ENCODE results near the gene TUFT1. TPM values are rescaled to one million over a fixed set of nuclear protein-coding genes. Genes with fewer than 3 reads are reported as not detected.

Gene TUFT1
- total RNA-seq, 3 donors from 2014 or later, result 1.2 to 4.0 (median 2.2) TPM

DNA sequence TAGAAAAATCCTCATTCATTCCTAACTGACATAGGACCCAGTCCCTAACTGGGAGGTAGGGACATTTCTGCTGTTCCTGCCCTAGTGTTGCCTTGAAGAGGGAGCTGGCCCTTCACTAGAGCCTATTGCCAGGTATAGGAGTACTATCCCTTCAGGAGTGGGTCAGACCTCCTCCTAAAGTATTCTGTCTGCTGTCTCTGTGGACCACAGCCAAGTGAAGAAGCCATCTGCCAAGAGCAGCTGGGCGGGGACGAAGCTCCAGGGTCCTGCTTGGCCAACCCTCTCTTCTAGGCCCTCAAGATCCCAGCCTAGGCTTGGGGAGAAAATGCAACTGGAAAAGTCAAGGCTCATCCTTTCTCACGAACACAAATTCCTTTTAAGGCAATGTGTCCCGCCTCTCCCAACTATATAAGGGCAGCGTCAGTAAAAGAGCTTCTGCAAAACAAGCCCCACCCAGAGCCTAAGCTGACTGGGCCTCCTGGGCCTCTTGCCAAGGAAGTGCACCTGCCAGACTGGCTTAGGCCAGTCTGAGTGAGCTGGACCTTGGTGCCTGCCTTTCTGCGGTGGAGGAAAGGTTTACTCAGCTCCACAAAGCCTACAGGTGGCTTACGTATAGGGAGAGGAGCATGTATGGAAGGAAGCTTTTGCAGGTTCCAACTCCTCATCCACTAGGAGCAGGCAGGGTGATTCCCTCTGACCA lies 638 bp upstream of the TUFT1 start:
- Mint-ChIP-seq H3K27me3 (ENCODE audit: low read depth) (peaks cover 5% of the 10 kb centered on the region), H3K4me1 (ENCODE audit: low read depth) (peaks cover 22% of the 10 kb centered on the region), H3K4me3 (peak overlapping the region; percentile 93), H3K36me3 (ENCODE audit: insufficient read depth) (no peaks in the 10 kb centered on the region), H3K9me3 (no peaks in the 10 kb centered on the region)
- peak in 1 of 2 donors; percentile 15 for ATAC-seq
- DNase-seq, result no peak

DNA sequence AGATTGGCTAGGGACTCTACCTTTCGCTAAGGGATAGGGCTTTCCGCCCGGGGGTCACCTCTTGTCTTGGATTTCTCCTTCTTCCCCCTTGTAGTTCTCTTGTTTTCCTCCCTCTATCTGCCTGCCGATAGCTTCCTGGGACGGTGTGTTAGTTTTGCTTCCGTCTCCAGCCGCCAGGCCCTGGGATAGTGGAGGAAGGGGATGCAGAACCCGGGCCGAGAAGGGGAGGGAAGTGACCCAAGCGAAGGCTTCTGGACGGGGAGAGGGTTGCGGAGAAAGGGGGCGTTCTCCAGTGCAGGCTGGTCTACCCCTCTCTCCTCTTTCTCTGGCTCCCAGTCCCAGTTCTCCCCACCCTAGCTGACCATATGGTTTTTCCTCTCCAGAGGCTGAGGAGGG lies 871 bp downstream of the TUFT1 start:
- DNase-seq, result no peak
- Mint-ChIP-seq H3K9me3 (no peaks in the 10 kb centered on the region), H3K4me1 (ENCODE audit: low read depth) (peaks cover 22% of the 10 kb centered on the region), H3K36me3 (ENCODE audit: insufficient read depth) (no peaks in the 10 kb centered on the region), H3K27me3 (ENCODE audit: low read depth) (peaks cover 5% of the 10 kb centered on the region), H3K4me3 (peak overlapping the region; percentile 93)
- ATAC-seq, result no peak

DNA sequence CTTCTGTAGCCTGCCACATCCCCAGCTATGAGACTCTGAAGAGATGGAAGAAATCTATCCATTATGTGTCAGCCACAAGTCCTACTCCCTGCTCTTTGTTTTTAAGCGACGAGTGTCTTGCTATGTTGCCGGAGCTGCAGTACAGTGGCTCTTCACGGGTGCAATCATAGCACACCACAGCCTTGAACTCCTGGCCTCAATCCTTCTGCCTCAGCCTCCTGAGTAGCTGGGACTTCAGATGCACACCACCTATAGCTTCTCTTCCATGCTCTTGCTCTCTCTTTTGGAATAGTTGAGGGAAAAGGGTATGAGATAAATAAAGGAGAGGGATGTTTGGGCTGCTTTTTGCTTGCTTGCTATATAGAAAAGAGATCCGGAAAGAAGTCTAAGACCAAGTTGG lies 1.6 kb downstream of the TUFT1 start:
- DNase-seq (no peak), ATAC-seq (no peak)
- peaks cover 5% of the 10 kb centered on the region for H3K27me3 Mint-ChIP-seq (ENCODE audit: low read depth)
- H3K9me3 Mint-ChIP-seq, result no peaks in the 10 kb centered on the region
- H3K36me3 Mint-ChIP-seq (ENCODE audit: insufficient read depth), result no peaks in the 10 kb centered on the region
- H3K4me1 Mint-ChIP-seq (ENCODE audit: low read depth), result peaks cover 22% of the 10 kb centered on the region
- peak overlapping the region; percentile 93 for H3K4me3 Mint-ChIP-seq

DNA sequence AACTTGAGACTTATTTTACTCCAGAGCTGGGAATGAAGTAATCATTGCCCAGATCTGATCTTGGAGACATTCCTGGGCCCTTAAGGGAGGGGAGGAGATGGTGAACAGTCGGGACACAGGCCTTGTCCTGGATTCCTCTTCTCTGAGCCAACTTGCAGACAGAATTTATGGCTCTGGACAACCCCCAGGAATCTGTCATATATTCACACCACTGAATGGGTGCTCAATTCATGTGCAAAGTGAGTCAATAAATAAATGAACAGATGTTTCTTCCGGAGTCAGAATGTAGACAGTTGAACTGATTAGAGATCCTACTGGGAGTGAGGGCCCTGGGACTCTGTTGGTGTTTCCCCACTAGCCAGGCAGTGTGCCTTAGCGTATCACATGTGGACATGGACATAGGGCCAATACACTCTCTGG lies 2.6 kb downstream of the TUFT1 start:
- Mint-ChIP-seq H3K4me1 (ENCODE audit: low read depth) (peaks cover 26% of the 10 kb centered on the region), H3K9me3 (no peaks in the 10 kb centered on the region), H3K27me3 (ENCODE audit: low read depth) (peaks cover 5% of the 10 kb centered on the region), H3K36me3 (ENCODE audit: insufficient read depth) (no peaks in the 10 kb centered on the region), H3K4me3 (no peak overlapping the region)
- ATAC-seq, result no peak
- no peak for DNase-seq

DNA sequence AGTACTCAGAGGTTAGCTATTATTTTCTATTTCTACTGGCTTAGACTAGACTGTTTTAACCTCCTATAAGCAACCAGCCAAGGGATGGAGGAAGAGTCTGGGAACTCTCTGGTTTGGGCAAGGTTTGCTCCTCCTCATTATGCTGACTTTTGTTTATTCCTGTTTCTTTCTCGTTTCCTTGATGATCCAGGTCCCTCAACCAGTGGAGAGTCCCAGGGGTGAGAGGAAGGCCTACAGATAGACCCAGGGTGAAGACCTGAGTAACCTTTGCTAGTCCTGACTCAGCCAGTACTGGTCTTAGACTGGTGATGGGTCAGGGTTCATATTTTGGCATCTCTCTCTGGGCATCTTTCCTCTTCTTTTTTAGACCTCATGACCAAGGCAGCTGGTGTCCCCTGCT lies 5.4 kb downstream of the TUFT1 start:
- DNase-seq, result no peak
- no peak for ATAC-seq
- H3K36me3 Mint-ChIP-seq (ENCODE audit: insufficient read depth), result no peaks in the 10 kb centered on the region
- H3K4me1 Mint-ChIP-seq (ENCODE audit: low read depth), result peaks cover 18% of the 10 kb centered on the region
- no peak overlapping the region for H3K4me3 Mint-ChIP-seq
- no peaks in the 10 kb centered on the region for H3K9me3 Mint-ChIP-seq
- peaks cover 5% of the 10 kb centered on the region for H3K27me3 Mint-ChIP-seq (ENCODE audit: low read depth)

DNA sequence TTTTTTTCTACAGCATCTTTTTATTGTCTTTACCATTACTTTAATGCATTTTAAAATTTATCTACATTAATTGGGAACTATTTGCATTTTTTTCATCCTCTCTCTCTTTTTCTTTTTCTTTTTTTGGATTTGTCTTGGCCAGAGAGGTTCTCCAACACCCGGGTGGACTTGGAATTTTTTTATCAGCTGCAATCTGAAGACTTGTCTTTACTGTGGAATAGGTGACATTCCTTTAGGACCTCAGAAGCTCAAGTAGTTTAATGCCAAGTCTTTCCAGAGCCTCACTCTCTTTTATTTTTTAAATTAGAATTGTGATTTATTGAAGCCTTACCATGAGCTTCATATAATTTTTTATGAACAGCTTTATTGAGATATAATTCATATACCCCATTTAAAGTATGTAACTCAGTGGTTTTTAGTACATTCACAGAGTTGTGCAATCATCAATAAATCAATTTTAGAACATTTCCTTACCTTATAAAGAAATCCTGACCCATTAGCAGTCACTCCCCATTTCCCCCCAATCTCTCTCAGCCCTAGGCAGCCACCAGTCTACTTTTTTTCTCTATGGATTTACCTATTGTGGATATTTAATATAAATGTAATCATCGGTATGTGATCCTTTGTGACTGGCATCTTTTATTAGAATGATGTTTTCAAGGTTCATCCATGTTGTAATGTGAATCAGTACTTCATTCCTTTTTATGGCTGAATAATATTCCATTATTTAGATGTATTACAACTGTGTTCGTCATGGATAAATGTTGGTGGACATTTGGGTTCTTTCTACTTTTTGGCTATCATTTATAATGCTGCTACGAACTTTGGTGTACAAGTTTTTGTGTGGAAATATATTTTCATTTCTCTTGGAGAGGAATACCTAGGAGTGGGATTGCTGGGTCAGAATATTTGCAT lies 6.2 kb downstream of the TUFT1 start:
- peaks cover 11% of the 10 kb centered on the region for H3K4me1 Mint-ChIP-seq (ENCODE audit: low read depth)
- no peak overlapping the region for H3K4me3 Mint-ChIP-seq
- H3K9me3 Mint-ChIP-seq, result no peaks in the 10 kb centered on the region
- DNase-seq, result no peak
- no peak for ATAC-seq
- peaks cover 3% of the 10 kb centered on the region for H3K27me3 Mint-ChIP-seq (ENCODE audit: low read depth)
- peaks cover 2% of the 10 kb centered on the region for H3K36me3 Mint-ChIP-seq (ENCODE audit: insufficient read depth)

DNA sequence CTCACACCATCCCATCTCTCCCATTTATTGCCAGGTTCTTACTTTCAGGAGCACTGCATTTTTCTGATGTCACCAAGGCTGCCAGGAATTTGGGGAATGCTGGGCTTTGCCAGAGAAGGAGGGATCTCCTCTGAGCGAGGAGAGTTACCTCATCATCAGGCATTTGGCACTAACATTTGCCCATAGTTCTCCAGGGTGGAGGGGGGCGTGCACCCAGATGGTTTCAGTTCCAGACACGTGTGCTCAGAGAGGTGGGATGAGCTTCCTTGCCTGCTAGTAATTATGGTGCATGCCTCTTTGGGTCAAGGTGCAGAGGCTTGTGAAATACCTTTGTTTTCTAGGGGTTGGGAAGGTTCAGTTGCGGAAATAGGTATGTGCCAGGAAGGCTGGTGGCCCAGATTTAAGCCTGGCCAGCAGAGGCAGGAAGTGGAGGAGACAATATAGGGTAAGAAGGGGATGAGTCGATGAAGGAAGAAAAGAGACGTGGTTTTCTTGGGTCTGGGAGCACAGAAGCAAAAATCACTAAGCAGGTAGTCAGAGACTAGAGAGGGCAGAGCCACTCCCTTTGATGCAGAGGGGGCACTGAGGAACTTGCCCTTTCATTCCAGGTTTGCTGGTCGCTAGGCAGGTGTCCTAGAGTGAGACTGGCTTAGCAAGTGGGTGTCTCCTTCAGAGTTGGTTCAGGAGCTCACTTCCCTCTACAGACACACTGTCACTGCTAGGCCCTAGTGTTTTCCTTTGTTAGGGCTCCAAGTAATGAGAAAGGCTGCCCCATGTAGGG lies 7.2 kb downstream of the TUFT1 start:
- Mint-ChIP-seq H3K36me3 (ENCODE audit: insufficient read depth) (peaks cover 2% of the 10 kb centered on the region), H3K9me3 (no peaks in the 10 kb centered on the region), H3K4me1 (ENCODE audit: low read depth) (peaks cover 4% of the 10 kb centered on the region), H3K4me3 (no peak overlapping the region), H3K27me3 (ENCODE audit: low read depth) (no peaks in the 10 kb centered on the region)
- ATAC-seq (no peak), DNase-seq (no peak)

DNA sequence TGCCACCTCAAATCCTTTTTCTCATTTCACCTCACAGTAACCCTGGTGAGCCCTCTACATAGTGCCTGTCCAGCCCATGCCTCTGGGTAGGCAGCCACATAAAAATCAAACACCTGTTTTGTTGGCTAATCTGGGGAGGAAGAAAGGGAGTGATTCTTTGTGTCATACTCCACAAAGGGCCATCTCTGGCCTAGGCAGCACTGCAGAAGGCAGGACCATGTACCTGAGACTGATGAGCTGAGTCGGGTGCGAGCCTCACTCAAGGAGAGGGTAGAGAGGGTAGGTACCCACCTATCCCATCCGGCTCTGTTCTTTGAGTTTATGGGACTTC lies 7.8 kb downstream of the TUFT1 start:
- Mint-ChIP-seq H3K4me1 (ENCODE audit: low read depth) (peaks cover 4% of the 10 kb centered on the region), H3K36me3 (ENCODE audit: insufficient read depth) (peaks cover 2% of the 10 kb centered on the region), H3K9me3 (no peaks in the 10 kb centered on the region), H3K27me3 (ENCODE audit: low read depth) (no peaks in the 10 kb centered on the region), H3K4me3 (no peak overlapping the region)
- no peak for ATAC-seq
- DNase-seq, result no peak

DNA sequence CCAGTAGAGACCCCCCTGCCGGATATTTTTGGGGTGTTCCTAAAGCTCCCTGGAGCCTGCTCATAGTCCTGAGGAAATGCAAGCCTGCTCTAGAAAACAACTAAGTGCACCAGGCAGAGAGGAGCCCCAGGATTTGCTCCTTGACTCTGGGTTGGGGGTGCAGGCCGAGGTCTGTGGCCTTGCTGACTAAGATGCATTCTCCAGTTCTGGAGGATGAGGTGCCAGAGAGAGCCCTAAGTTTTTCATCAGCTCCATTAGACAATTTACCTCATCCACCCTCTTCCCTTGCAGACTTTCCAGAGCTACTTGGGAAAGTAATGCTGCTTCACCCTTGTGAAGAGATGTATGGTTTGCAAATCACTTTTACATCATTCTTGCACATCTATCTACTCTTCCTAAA lies 9.1 kb downstream of the TUFT1 start:
- DNase-seq (no peak), ATAC-seq (no peak)
- Mint-ChIP-seq H3K4me1 (ENCODE audit: low read depth) (peaks cover 4% of the 10 kb centered on the region), H3K9me3 (no peaks in the 10 kb centered on the region), H3K27me3 (ENCODE audit: low read depth) (no peaks in the 10 kb centered on the region), H3K4me3 (no peak overlapping the region), H3K36me3 (ENCODE audit: insufficient read depth) (peaks cover 2% of the 10 kb centered on the region)

DNA sequence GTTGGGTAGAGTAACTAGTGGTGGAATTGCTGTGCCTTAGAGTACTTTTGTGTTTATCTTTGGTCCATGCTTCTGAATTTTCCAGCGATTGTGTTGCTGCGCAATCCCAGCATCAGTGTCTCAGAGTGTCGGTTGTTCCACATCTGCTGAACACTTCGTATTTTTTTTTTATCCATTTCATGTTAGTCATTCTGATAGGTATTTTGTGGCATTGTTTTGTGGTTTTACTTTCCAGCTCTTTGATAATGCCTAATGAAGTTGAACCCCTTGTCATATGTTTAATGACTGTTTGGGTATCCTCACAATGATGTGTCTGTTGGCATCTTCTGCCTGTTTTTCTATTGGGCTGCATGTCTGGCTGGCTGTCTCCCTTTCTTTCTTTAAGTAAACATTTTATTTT lies 13.6 kb downstream of the TUFT1 start:
- Mint-ChIP-seq H3K4me1 (ENCODE audit: low read depth) (no peaks in the 10 kb centered on the region), H3K4me3 (no peak overlapping the region), H3K9me3 (no peaks in the 10 kb centered on the region), H3K27me3 (ENCODE audit: low read depth) (no peaks in the 10 kb centered on the region), H3K36me3 (ENCODE audit: insufficient read depth) (peaks cover 5% of the 10 kb centered on the region)
- ATAC-seq (no peak), DNase-seq (no peak)

DNA sequence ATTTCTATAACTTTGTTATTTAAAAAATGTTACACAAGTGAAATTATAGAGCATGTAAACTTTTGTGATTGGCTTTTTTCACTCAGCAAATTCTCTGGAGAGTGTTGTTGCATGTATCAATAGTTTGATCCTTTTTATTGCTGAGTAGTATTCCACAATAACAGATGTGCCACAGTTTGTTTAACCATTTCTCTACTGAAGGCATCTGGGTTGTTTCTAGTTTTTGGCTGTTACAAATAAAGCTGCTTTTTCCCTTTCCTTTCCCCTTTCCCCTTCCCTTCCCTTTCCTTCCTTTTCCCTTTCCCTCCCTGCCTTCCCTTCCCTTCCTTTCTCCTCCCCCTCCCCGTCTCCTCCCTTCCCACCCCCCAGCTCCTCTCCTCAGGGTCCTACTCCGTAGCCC lies 15.9 kb downstream of the TUFT1 start:
- DNase-seq, result no peak
- no peaks in the 10 kb centered on the region for H3K27me3 Mint-ChIP-seq (ENCODE audit: low read depth)
- no peaks in the 10 kb centered on the region for H3K4me1 Mint-ChIP-seq (ENCODE audit: low read depth)
- no peak for ATAC-seq
- no peak overlapping the region for H3K4me3 Mint-ChIP-seq
- peaks cover 4% of the 10 kb centered on the region for H3K36me3 Mint-ChIP-seq (ENCODE audit: insufficient read depth)
- H3K9me3 Mint-ChIP-seq, result no peaks in the 10 kb centered on the region

DNA sequence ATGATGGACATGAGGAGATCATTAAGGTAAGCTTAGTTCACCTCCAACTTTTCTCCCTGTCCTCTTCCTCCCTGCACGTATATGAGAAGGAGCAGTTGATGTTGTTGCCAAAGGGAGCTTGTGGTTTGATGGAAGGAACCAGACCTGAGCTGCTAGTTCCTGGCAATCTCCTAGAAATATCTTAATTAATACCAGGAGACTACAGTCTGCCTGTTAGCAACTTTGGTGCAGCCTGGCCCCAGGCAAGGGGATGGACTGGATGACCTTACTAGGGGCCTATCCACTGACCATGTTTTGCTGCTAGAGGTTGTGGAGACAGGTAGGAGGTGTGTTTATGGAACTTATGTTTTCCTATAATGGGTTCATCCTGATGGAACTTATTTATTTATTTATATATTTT lies 22.6 kb downstream of the TUFT1 start:
- Mint-ChIP-seq H3K9me3 (no peaks in the 10 kb centered on the region), H3K36me3 (ENCODE audit: insufficient read depth) (no peaks in the 10 kb centered on the region), H3K27me3 (ENCODE audit: low read depth) (no peaks in the 10 kb centered on the region), H3K4me3 (no peak overlapping the region), H3K4me1 (ENCODE audit: low read depth) (no peaks in the 10 kb centered on the region)
- ATAC-seq (no peak), DNase-seq (no peak)

DNA sequence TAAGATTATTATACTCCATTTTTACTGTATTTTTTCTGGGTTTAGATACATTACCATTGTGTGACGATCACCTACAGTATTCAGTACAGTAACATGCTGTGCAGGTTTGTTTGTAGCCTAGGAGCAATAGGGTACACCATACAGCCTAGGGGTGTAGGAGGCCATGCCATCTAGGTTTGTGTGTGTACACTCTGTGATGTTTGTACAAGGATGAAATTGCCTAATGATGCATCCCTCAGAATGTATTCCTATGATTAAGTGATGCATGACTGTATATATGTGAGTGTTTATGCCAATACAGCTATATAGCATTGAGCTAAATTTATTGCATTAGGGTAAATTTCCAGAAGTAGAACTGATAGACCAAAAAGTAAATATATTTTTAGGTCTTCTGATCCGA lies 23.3 kb downstream of the TUFT1 start:
- no peak for DNase-seq
- no peaks in the 10 kb centered on the region for H3K9me3 Mint-ChIP-seq
- H3K4me3 Mint-ChIP-seq, result no peak overlapping the region
- peaks cover 3% of the 10 kb centered on the region for H3K4me1 Mint-ChIP-seq (ENCODE audit: low read depth)
- H3K27me3 Mint-ChIP-seq (ENCODE audit: low read depth), result no peaks in the 10 kb centered on the region
- ATAC-seq, result no peak
- H3K36me3 Mint-ChIP-seq (ENCODE audit: insufficient read depth), result peaks cover 3% of the 10 kb centered on the region

DNA sequence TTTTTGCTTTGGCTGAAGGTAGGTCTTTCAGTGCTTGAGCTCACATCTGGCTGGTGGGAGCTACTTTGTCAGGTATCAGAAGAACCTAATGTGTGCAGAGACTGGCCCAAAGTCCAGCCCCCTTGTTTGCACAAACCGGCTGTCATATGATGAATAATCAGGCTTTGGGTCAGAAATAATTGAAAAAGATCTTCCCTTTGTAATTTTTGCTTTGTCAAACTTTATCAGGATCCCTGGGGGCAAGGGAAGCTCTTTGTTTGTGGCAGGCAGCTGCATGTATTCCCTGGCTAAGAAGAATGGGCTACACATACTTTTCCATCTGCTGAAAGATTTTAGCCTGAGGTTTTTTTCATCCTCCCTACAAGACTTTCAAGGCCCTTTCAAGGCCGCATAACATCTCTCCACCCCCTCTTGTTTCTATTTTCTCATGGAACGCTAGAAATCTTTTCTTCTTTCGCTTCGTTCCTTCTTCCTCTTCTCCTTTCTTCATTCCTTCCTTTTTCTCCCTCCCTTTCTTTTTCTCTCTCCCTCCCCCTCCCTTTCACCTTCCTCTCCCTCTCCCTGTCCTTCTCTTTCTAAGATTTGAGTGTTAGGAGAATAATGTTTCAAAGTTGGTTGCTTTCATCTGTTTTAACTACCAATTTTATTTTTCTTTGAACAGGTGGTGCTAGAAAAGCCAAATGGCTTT lies 25.5 kb downstream of the TUFT1 start:
- Mint-ChIP-seq H3K4me3 (no peak overlapping the region), H3K4me1 (ENCODE audit: low read depth) (peaks cover 10% of the 10 kb centered on the region), H3K9me3 (no peaks in the 10 kb centered on the region), H3K27me3 (ENCODE audit: low read depth) (no peaks in the 10 kb centered on the region), H3K36me3 (ENCODE audit: insufficient read depth) (peaks cover 3% of the 10 kb centered on the region)
- no peak for DNase-seq
- no peak for ATAC-seq

Measured in activated T-cell treated with anti-CD3 and anti-CD28 coated beads, Interleukin-2, amount 50 U/mL, for 4 hours (primary cell).